DOHH2 (cell line): ENCODE data around the gene MYCBP2.

Experiments used
- CTCF ChIP-seq: fragments of 200-600 bp; sonication (generic); IDR thresholded peaks from one replicate; pipeline ENCODE4 v1.5.1; 2014; ENCODE audit warnings: antibody characterized with exemption, mild to moderate bottlenecking, low read depth, low read length; ENCODE audit not compliant: poor library complexity, severe bottlenecking
- EZH2phosphoT487 ChIP-seq: fragments of 200-600 bp; sonication (generic); IDR thresholded peaks from 2 replicates; pipeline ENCODE4 v1.6.1; 2017; ENCODE audit warnings: borderline replicate concordance, mild to moderate bottlenecking, antibody characterized with exemption, low read length, moderate library complexity, mixed read lengths

DNA sequence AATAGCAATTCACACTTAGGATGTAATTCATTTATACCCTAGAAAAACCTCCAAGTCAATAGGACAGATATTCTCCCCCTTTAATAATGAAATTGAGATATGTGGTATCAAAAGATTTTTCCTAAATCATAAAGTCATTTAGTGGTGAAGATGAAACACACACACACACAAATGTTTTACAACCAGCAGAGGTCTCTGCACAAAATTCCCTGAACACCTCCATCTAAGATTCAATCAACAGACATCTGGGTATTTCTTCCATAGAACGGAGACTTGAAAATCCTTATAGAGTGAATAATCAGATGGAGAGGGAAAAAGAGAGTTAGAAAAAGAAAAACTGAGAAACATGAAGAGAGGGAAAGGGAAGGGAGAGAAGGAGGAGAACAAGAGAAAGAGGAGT lies 52.8 kb downstream of the MYCBP2 start:
- no peak for TF ChIP-seq CTCF
- TF ChIP-seq EZH2phosphoT487: no peak
